ENCODE data around the gene PLA2G4D.

The PLA2G4D gene

DNA sequence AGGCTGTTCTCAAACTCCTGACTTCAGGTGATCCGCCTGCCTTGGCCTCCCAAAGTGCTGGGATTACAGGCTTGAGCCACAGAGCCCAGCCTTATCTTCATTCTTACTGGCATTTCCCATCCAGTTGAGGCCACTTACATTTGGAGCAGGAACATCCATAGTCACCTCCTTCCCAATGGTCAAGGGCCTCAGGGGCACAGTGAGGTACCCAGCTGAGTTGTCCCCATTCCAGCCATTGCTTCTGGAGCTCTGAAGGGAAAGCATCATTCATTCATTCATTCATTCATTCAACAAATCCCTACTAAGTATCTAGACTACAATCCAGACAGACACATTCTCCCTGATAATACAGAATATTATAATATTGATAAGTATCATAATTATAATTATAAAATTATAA lies 12.2 kb downstream of the PLA2G4D start:
- H3K27ac ChIP-seq (ENCODE audit: low read depth, low read length, severe bottlenecking): no peak overlapping the region
- no peaks in the 10 kb centered on the region for H3K9me3 ChIP-seq (ENCODE audit: control insufficient read depth, low read length)
- no peak overlapping the region for H3K4me3 ChIP-seq (ENCODE audit: extremely low read depth, insufficient read depth, low read length, poor library complexity, severe bottlenecking)
- no peaks in the 10 kb centered on the region for H3K36me3 ChIP-seq (ENCODE audit: control insufficient read depth, insufficient read depth, low read length)
- H3K4me1 ChIP-seq (ENCODE audit: control insufficient read depth, insufficient read depth, low read length, poor library complexity, severe bottlenecking): no peaks in the 10 kb centered on the region
- WGBS, 2 experiments (ENCODE audit: insufficient coverage in 2 of 2): 100% methylated on average over 1 of the region's 1 CpG

DNA sequence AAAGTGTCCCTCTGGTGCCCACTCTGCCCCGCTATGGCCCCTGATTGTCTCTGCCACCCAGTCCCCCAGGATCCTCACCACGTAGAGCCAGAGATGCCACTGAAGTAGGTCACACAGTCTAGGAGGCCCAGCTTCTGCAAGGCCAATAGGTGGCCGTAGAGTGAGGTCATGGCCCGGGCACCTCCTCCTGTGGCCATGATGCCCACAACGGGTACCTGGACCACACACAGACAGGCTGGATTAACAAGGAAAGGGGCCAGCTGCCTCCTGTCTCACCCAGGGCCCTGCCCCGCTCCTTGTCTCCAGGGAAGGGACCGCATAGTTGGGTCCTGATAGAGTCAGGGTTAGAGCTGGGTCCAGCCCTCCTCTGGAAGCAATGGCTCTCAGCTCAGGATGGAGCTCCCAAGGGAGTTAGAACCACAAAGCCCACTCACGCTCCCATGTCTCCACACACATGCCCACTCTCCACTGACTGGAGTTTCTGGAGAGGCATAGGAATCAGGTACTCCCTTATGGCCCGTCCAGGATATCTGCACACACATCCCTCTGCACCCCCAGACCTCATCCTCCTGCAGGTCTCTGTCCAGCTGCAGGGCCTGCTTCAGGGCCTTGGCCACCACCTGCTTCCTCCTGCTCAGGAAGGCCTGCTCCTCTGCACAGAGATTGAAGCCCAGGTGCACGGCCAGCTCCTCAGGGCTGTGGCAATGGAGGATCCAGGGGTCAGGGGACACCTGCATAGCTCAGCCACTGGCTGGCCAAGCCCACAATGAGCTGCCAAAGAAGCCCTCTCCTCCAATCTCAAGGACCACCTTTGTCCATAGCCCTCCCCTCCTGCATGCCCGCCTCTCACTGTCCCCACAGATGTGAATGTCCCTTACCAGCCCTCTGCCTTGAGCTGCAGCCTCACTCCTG lies 13.2 kb downstream of the PLA2G4D start:
- Histone ChIP-seq H3K4me1 (ENCODE audit: control insufficient read depth, insufficient read depth, low read length, poor library complexity, severe bottlenecking) (no peaks in the 10 kb centered on the region), H3K36me3 (ENCODE audit: control insufficient read depth, insufficient read depth, low read length) (no peaks in the 10 kb centered on the region), H3K9me3 (ENCODE audit: control insufficient read depth, low read length) (no peaks in the 10 kb centered on the region), H3K27ac (ENCODE audit: low read depth, low read length, severe bottlenecking) (no peak overlapping the region), H3K4me3 (ENCODE audit: extremely low read depth, insufficient read depth, low read length, poor library complexity, severe bottlenecking) (no peak overlapping the region)
- WGBS, 2 experiments (ENCODE audit: insufficient coverage in 2 of 2): 78 to 92% methylated on average over 7 to 10 of the region's 11 CpGs

DNA sequence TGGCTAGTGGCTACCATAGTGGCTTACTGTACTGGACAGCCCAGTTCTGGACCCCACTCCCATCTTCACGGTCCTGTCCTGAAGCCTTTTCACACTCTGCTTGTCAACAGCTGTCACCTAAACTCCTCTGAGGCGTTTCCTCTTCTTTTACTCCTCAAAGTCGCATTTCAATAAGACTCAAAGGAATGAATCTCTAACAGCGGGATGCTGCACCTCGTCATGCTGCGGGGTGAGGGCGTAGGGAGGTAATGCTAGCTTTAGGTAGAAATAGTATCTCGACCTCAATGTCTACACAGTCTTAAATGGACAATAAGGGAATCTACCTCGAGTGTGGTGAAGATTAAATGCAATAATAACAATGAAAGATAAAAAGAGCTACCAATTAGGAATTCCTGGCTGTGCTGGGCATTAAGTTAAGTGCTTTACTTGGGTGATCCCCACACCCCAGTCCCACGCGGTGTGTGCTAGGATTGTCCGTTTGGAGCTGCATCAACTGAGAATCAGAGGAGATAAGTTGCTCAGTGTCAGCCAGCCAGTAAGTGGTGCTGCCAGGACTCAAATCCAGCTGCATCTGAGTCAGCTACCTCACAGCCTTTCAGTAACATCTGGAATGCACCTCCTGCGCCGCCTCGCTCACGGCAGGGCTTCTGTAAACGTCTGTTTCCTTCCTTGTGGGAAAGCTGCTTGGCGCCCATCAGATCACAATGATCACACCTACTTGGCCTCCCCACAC lies 14.0 kb downstream of the PLA2G4D start:
- WGBS, 2 experiments (ENCODE audit: insufficient coverage in 2 of 2): 30 to 44% methylated on average over 9 to 10 of the region's 18 CpGs
- H3K9me3 ChIP-seq (ENCODE audit: control insufficient read depth, low read length): no peaks in the 10 kb centered on the region
- no peak overlapping the region for H3K27ac ChIP-seq (ENCODE audit: low read depth, low read length, severe bottlenecking)
- H3K4me3 ChIP-seq (ENCODE audit: extremely low read depth, insufficient read depth, low read length, poor library complexity, severe bottlenecking): no peak overlapping the region
- no peaks in the 10 kb centered on the region for H3K4me1 ChIP-seq (ENCODE audit: control insufficient read depth, insufficient read depth, low read length, poor library complexity, severe bottlenecking)
- no peaks in the 10 kb centered on the region for H3K36me3 ChIP-seq (ENCODE audit: control insufficient read depth, insufficient read depth, low read length)

DNA sequence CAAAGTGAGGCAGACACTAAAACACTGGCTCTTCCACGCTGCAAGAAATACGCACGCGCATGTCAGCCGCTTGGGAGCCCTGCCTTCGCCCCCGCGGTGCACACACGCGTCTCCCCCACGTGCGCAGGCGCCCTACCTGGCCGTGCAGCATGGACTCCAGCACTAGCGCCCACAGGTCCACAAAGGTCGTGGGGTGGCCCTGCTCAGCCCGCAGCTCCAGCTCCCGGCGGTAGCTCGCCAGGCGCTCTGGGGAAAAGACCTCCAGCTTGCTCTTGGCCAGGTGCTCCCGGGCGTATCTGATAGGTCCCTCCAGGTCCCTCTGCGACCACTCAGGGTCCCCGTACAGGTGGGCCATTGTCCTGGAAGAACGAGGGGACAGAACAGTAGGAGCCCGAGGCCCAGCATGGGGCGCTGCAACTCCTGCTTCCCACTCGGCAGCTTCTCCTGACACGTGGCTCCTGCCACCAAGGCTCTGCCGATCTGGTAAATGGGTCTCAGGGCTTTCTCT lies 14.9 kb downstream of the PLA2G4D start:
- Histone ChIP-seq H3K27ac (ENCODE audit: low read depth, low read length, severe bottlenecking) (no peak overlapping the region), H3K36me3 (ENCODE audit: control insufficient read depth, insufficient read depth, low read length) (no peaks in the 10 kb centered on the region), H3K4me1 (ENCODE audit: control insufficient read depth, insufficient read depth, low read length, poor library complexity, severe bottlenecking) (no peaks in the 10 kb centered on the region), H3K4me3 (ENCODE audit: extremely low read depth, insufficient read depth, low read length, poor library complexity, severe bottlenecking) (no peak overlapping the region), H3K9me3 (ENCODE audit: control insufficient read depth, low read length) (no peaks in the 10 kb centered on the region)
- 85% methylated on average over 22 to 31 of the region's 31 CpGs for WGBS, 2 experiments (ENCODE audit: insufficient coverage in 2 of 2)

DNA sequence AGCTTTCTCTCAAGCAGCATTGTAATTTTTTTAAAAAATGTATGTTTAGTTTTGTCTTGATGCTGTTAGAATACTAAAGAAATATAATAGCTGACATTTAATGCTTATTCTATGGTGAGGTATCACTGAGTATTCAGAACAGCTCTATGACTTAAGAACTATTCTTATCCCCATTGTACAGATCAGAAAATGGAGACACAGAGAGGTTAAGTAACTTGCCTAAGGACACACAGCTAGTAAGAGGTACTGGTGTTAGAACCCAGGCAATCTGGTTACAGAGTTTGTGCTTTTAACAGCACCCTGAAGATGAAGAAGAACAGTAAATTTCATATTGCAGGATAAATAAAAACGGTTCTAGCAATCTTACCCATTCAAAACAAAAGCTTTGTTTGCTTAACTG lies 15.5 kb downstream of the PLA2G4D start:
- no peaks in the 10 kb centered on the region for H3K36me3 ChIP-seq (ENCODE audit: control insufficient read depth, insufficient read depth, low read length)
- H3K9me3 ChIP-seq (ENCODE audit: control insufficient read depth, low read length): no peaks in the 10 kb centered on the region
- 40 to 83% methylated on average over 1 of the region's 1 CpG for WGBS, 2 experiments (ENCODE audit: insufficient coverage in 2 of 2)
- H3K4me1 ChIP-seq (ENCODE audit: control insufficient read depth, insufficient read depth, low read length, poor library complexity, severe bottlenecking): no peaks in the 10 kb centered on the region
- no peak overlapping the region for H3K27ac ChIP-seq (ENCODE audit: low read depth, low read length, severe bottlenecking)
- no peak overlapping the region for H3K4me3 ChIP-seq (ENCODE audit: extremely low read depth, insufficient read depth, low read length, poor library complexity, severe bottlenecking)

DNA sequence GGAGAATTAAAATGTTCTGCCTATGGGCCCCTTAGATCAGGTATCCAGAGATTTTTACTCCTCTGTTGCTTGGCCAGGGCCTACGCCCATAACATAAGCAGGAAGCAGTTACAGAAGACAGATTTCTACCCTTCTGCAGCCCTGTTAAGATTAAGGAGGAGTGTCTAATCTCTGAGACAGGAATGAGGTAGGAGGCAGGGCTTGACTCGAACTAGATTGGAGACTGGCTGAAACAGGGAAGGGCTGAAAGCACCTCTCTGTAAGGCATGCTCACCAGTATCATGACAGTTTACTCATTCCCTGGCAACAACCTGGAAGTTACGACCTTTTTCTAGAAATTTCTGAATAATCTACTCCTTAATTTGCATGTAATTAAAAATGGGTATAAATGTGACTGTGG lies 16.7 kb downstream of the PLA2G4D start:
- 80 to 90% methylated on average over 2 of the region's 3 CpGs for WGBS, 2 experiments (ENCODE audit: insufficient coverage in 2 of 2)
- no peak overlapping the region for H3K4me3 ChIP-seq (ENCODE audit: extremely low read depth, insufficient read depth, low read length, poor library complexity, severe bottlenecking)
- H3K36me3 ChIP-seq (ENCODE audit: control insufficient read depth, insufficient read depth, low read length): no peaks in the 10 kb centered on the region
- H3K9me3 ChIP-seq (ENCODE audit: control insufficient read depth, low read length): no peaks in the 10 kb centered on the region
- H3K27ac ChIP-seq (ENCODE audit: low read depth, low read length, severe bottlenecking): no peak overlapping the region
- no peaks in the 10 kb centered on the region for H3K4me1 ChIP-seq (ENCODE audit: control insufficient read depth, insufficient read depth, low read length, poor library complexity, severe bottlenecking)

DNA sequence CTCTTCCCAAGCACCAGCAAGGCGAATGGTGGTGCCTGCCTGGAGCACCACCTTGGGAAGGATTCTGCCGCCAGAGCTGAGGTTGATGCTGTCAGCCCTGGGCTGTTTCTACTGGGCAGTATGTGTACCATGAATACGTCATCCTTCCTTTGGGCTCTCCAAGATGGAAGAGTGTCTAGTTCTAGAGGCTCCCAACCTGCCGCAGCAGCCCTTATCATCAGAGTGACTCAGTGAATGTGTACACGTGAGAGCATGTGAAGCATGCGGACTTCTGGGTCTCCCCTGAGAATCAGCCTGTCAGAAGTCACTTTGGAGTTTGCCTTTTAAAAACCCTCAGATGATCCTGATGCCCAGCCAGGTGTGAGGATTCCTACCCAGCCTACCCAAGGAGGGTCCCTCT lies 20.9 kb downstream of the PLA2G4D start:
- Histone ChIP-seq H3K36me3 (ENCODE audit: control insufficient read depth, insufficient read depth, low read length) (no peaks in the 10 kb centered on the region), H3K9me3 (ENCODE audit: control insufficient read depth, low read length) (no peaks in the 10 kb centered on the region), H3K4me3 (ENCODE audit: extremely low read depth, insufficient read depth, low read length, poor library complexity, severe bottlenecking) (no peak overlapping the region), H3K4me1 (ENCODE audit: control insufficient read depth, insufficient read depth, low read length, poor library complexity, severe bottlenecking) (no peaks in the 10 kb centered on the region), H3K27ac (ENCODE audit: low read depth, low read length, severe bottlenecking) (no peak overlapping the region)
- 91 to 96% methylated on average over 5 to 6 of the region's 6 CpGs for WGBS, 2 experiments (ENCODE audit: insufficient coverage in 2 of 2)

DNA sequence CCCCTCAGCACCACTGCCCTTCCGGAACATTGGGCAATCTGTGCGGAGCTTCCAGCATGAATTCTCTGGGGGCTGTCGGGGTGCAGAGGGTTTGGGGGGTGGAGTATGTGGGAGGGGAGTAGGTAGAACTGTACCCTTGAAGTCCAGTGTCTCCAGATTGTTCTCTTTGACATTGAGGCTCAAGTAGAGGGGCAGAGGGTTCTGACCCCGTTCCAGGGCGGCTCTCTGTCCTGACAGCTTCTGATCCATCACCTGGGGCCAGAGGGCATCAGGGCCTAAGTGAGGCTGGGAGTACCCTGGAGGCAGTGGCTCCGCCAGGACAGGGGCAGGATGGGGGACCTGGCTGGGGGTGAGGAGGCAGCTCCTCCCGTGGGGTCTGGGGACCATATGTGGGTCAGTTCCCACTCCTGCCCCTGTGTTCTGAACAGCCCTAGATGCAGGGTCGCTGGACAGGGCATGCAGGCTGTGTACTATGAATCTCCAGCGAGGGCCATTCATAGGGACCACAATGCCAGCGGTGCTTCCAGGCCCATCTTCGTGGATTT lies 22.1 kb downstream of the PLA2G4D start:
- Histone ChIP-seq H3K27ac (ENCODE audit: low read depth, low read length, severe bottlenecking) (no peak overlapping the region), H3K4me1 (ENCODE audit: control insufficient read depth, insufficient read depth, low read length, poor library complexity, severe bottlenecking) (no peaks in the 10 kb centered on the region), H3K36me3 (ENCODE audit: control insufficient read depth, insufficient read depth, low read length) (no peaks in the 10 kb centered on the region), H3K9me3 (ENCODE audit: control insufficient read depth, low read length) (no peaks in the 10 kb centered on the region), H3K4me3 (ENCODE audit: extremely low read depth, insufficient read depth, low read length, poor library complexity, severe bottlenecking) (no peak overlapping the region)
- 86 to 93% methylated on average over 5 to 9 of the region's 11 CpGs for WGBS, 2 experiments (ENCODE audit: insufficient coverage in 2 of 2)

DNA sequence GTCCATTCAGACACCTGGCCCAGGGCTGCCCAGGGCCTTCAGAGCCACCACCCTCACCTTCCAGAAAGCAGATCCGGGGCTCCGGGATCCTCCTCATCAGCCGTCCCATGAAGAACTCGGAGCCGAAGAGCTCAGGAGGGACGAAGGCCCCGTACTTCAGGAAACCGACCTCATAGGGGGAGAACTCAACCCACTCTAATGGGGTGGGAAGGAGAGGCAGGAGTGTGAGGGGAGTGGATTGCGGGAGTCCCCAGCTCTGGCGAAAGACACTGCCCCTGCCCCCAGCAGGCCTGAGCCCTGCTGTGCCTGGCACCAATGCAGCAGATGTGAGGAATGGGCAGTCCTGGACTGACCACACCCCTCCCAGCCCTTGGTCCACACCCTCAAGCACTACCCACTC lies 22.6 kb downstream of the PLA2G4D start:
- H3K9me3 ChIP-seq (ENCODE audit: control insufficient read depth, low read length): no peaks in the 10 kb centered on the region
- no peak overlapping the region for H3K27ac ChIP-seq (ENCODE audit: low read depth, low read length, severe bottlenecking)
- H3K36me3 ChIP-seq (ENCODE audit: control insufficient read depth, insufficient read depth, low read length): no peaks in the 10 kb centered on the region
- no peaks in the 10 kb centered on the region for H3K4me1 ChIP-seq (ENCODE audit: control insufficient read depth, insufficient read depth, low read length, poor library complexity, severe bottlenecking)
- H3K4me3 ChIP-seq (ENCODE audit: extremely low read depth, insufficient read depth, low read length, poor library complexity, severe bottlenecking): no peak overlapping the region
- 89 to 93% methylated on average over 5 to 7 of the region's 10 CpGs for WGBS, 2 experiments (ENCODE audit: insufficient coverage in 2 of 2)

DNA sequence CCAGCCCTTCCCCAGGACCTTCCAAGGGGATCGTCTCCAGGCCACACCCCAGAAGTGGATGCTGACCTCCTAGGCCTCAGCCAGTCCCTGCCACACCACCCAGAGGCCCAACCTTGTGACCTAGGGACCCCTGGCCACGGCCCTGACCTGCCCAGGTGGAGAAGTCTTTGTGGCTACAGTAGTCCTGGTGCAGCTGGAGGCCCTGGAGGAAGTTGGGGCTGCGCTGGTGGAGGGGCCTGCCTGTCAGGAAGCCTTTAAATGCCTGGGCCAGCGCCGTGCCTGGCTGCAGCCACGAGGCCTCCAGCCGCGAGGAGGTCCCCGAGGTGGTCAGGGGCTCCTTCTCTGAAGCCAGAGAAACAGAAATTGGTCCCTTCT lies 23.4 kb downstream of the PLA2G4D start:
- Histone ChIP-seq H3K4me1 (ENCODE audit: control insufficient read depth, insufficient read depth, low read length, poor library complexity, severe bottlenecking) (no peaks in the 10 kb centered on the region), H3K27ac (ENCODE audit: low read depth, low read length, severe bottlenecking) (no peak overlapping the region), H3K36me3 (ENCODE audit: control insufficient read depth, insufficient read depth, low read length) (no peaks in the 10 kb centered on the region), H3K9me3 (ENCODE audit: control insufficient read depth, low read length) (no peaks in the 10 kb centered on the region), H3K4me3 (ENCODE audit: extremely low read depth, insufficient read depth, low read length, poor library complexity, severe bottlenecking) (no peak overlapping the region)
- 92 to 98% methylated on average over 7 to 9 of the region's 9 CpGs for WGBS, 2 experiments (ENCODE audit: insufficient coverage in 2 of 2)

Data from mesodermal cell (in vitro differentiated cells).